Neural cell (in vitro differentiated cells): ENCODE measurements around the gene ACY1. TPM values are rescaled to one million over a fixed set of nuclear protein-coding genes. Genes with fewer than 3 reads are reported as not detected.

Experiments
- H2AFZ ChIP-seq: fragments of 200-600, 300-800 bp; sonication (generic), shearing (Covaris generic); 2 replicates; pipeline ENCODE4 v1.6.0; 2014; ENCODE audit warnings: low read depth, mild to moderate bottlenecking, antibody characterized with exemption, low read length, moderate library complexity
- H3F3A ChIP-seq: fragments of 200-600 bp; shearing (Covaris generic); 2 replicates; pipeline ENCODE4 v1.6.1; 2016; ENCODE audit warnings: mild to moderate bottlenecking, moderate library complexity, mixed read lengths, antibody characterized with exemption, low read length; ENCODE audit not compliant: insufficient read depth, poor library complexity, severe bottlenecking
- H3K27ac ChIP-seq: fragments of 200-600, 300-800 bp; sonication (generic), shearing (Covaris generic); 2 replicates; pipeline ENCODE4 v1.5.1; 2014; ENCODE audit warnings: mild to moderate bottlenecking, low read length, moderate library complexity
- H3K27me3 ChIP-seq: fragments of 300-800, 200-600 bp; sonication (generic), shearing (Covaris generic); 2 replicates; pipeline ENCODE4 v1.6.0; 2014; ENCODE audit warnings: mild to moderate bottlenecking, low read depth, low read length, moderate library complexity; ENCODE audit not compliant: insufficient read depth
- H3K36me3 ChIP-seq: fragments of 300-800, 200-600 bp; sonication (generic), shearing (Covaris generic); 2 replicates; pipeline ENCODE4 v1.5.1; 2014; ENCODE audit warnings: mild to moderate bottlenecking, antibody characterized with exemption, low read length, moderate library complexity; ENCODE audit not compliant: insufficient read depth
- H3K4me2 ChIP-seq: fragments of 300-800, 200-600 bp; sonication (generic), shearing (Covaris generic); 2 replicates; pipeline ENCODE4 v1.6.0; 2014; ENCODE audit warnings: mild to moderate bottlenecking, low read length
- H3K4me3 ChIP-seq: fragments of 300-800, 200-600 bp; sonication (generic), shearing (Covaris generic); 2 replicates; pipeline ENCODE4 v1.5.1; 2014; ENCODE audit warnings: mild to moderate bottlenecking, low read length, moderate library complexity
- H3K79me2 ChIP-seq: fragments of 200-600 bp; shearing (Covaris generic); replicated peaks from 2 replicates; pipeline ENCODE4 v1.6.0; 2014; ENCODE audit warnings: mild to moderate bottlenecking, low read length, moderate library complexity; ENCODE audit not compliant: insufficient read depth
- H3K9ac ChIP-seq: fragments of 300-800, 200-600 bp; sonication (generic), shearing (Covaris generic); 2 replicates; pipeline ENCODE4 v1.6.1; 2016; ENCODE audit warnings: mild to moderate bottlenecking, low read length, mixed read lengths
- H3K9me2 ChIP-seq: fragments of 200-600 bp; shearing (Covaris generic); 2 replicates; pipeline ENCODE4 v1.6.1; 2016; ENCODE audit warnings: mild to moderate bottlenecking, low read length, mixed read lengths; ENCODE audit not compliant: insufficient read depth
- H3K9me3 ChIP-seq: fragments of 200-600, 300-800 bp; sonication (generic), shearing (Covaris generic); 2 replicates; pipeline ENCODE4 v1.6.1; 2016; ENCODE audit warnings: mild to moderate bottlenecking, mixed run types, low read length, moderate library complexity, mixed read lengths
- H4K20me1 ChIP-seq: fragments of 200-600 bp; shearing (Covaris generic); 2 replicates; pipeline ENCODE4 v1.6.1; 2016; ENCODE audit warnings: mild to moderate bottlenecking, mixed run types; ENCODE audit not compliant: insufficient read depth
- CTCF ChIP-seq: fragments of 450-650 bp; IDR thresholded peaks from 2 replicates; pipeline ENCODE4 v1.5.1; 2014; ENCODE audit warnings: antibody characterized with exemption, mild to moderate bottlenecking, moderate library complexity; ENCODE audit not compliant: poor library complexity, severe bottlenecking
- EP300 ChIP-seq: fragments of 450-650 bp; conservative IDR thresholded peaks from 2 replicates; pipeline ENCODE4 v1.6.1; 2014; ENCODE audit warnings: antibody characterized with exemption, mild to moderate bottlenecking, moderate library complexity; ENCODE audit not compliant: poor library complexity, severe bottlenecking
- EZH2 ChIP-seq: fragments of 200-600, 300-800 bp; shearing (Covaris generic), sonication (generic); IDR thresholded peaks from 2 replicates; pipeline ENCODE4 v1.6.1; 2014; ENCODE audit warnings: antibody characterized with exemption, low read length, borderline replicate concordance, mild to moderate bottlenecking; ENCODE audit not compliant: insufficient read depth, poor library complexity, severe bottlenecking
- MXI1 ChIP-seq: fragments of 450-650 bp; conservative IDR thresholded peaks from 2 replicates; pipeline ENCODE4 v1.6.1; 2014; ENCODE audit warnings: antibody characterized with exemption, mild to moderate bottlenecking; ENCODE audit not compliant: poor library complexity, severe bottlenecking
- POLR2AphosphoS5 ChIP-seq: IDR thresholded peaks from 2 replicates; pipeline ENCODE4 v1.6.1; 2012
- RAD21 ChIP-seq: fragments of 450-650 bp; conservative IDR thresholded peaks from 2 replicates; pipeline ENCODE4 v1.6.1; 2014; ENCODE audit warnings: antibody characterized with exemption, mild to moderate bottlenecking, moderate library complexity
- REST ChIP-seq: IDR thresholded peaks from 2 replicates; pipeline ENCODE4 v1.6.1; 2012; ENCODE audit warnings: borderline replicate concordance
- SMC3 ChIP-seq: fragments of 450-650 bp; conservative IDR thresholded peaks from 2 replicates; pipeline ENCODE4 v1.6.1; 2014; ENCODE audit warnings: antibody characterized with exemption, mild to moderate bottlenecking, moderate library complexity; ENCODE audit not compliant: poor library complexity
- TAF1 ChIP-seq: IDR thresholded peaks from 2 replicates; pipeline ENCODE4 v1.6.1; 2012; ENCODE audit warnings: low read depth
- polyA plus RNA-seq: library from polyadenylated mRNA; depleted of rRNA; stranded (reverse); fragments of >200 nt; gene quantifications from 2 replicates; pipeline ENCODE4 v1.2.3, GENCODE V29; 2014

The ACY1 gene
- polyA plus RNA-seq, 1 donor from 2014 or later, result 14.4 TPM

- TF ChIP-seq MXI1, result no peak
These were observed 388 bp downstream of the ACY1 start (continued) for GRCh38 chr3:51983578-51984268.

DNA sequence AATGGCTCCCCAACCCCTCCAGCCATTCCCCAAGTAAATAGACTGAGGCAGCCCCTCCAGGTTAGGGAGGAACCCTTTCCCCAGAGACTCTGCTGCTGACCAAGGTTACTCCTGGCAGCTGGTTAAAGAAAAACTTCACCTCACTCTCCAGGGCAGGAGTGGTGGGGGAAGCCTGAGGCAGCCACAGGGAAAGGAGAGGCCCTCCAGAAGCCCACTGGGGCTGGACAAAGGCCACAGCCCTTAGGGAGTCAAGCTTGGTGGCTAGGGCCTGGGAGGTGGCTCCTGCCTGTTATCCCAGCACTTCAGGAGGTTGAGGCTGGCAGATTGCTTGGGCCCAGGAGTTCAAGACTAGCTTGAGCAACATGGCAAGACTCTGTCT lies 923 bp downstream of the ACY1 start:
- Histone ChIP-seq H3K4me2 (no peak overlapping the region), H3K9me2 (no peaks in the 10 kb centered on the region), H2AFZ (no peak overlapping the region), H4K20me1 (no peaks in the 10 kb centered on the region), H3K4me3 (no peak overlapping the region), H3K27me3 (no peaks in the 10 kb centered on the region), H3K79me2 (no peaks in the 10 kb centered on the region), H3F3A (no peaks in the 10 kb centered on the region), H3K9ac (no peak overlapping the region), H3K36me3 (no peaks in the 10 kb centered on the region), H3K9me3 (no peaks in the 10 kb centered on the region), H3K27ac (no peak overlapping the region)
- TF ChIP-seq EP300, result no peak
- no peak for TF ChIP-seq EZH2
- no peak for TF ChIP-seq TAF1
- TF ChIP-seq REST, result no peak
- TF ChIP-seq RAD21, result no peak

GRCh38 chr3:51985063-51985462 lies 1.7 kb downstream of the ACY1 start:
- Histone ChIP-seq H3F3A (no peaks in the 10 kb centered on the region), H3K9ac (no peak overlapping the region), H3K27me3 (no peaks in the 10 kb centered on the region), H3K4me2 (no peak overlapping the region), H3K27ac (no peak overlapping the region), H3K9me3 (no peaks in the 10 kb centered on the region), H3K79me2 (no peaks in the 10 kb centered on the region), H2AFZ (no peak overlapping the region), H4K20me1 (no peaks in the 10 kb centered on the region), H3K9me2 (no peaks in the 10 kb centered on the region), H3K4me3 (no peak overlapping the region), H3K36me3 (no peaks in the 10 kb centered on the region)
- TF ChIP-seq POLR2AphosphoS5, result no peak
- no peak for TF ChIP-seq SMC3
- TF ChIP-seq REST, result no peak
- no peak for TF ChIP-seq TAF1
- no peak for TF ChIP-seq CTCF
- TF ChIP-seq RAD21, result no peak
- TF ChIP-seq MXI1, result no peak
- no peak for TF ChIP-seq EZH2
- no peak for TF ChIP-seq EP300
